Measurements from ENCODE around the gene ADGRE3. TPM values are rescaled to one million over a fixed set of nuclear protein-coding genes. Genes with fewer than 3 reads are reported as not detected.

The ADGRE3 gene
- total RNA-seq, result not detected

- WGBS, 2 donors (ENCODE audit: low coverage in 1 of 2), result 44 to 54% methylated on average over 3 to 6 of the region's 6 CpGs
These were observed at the start of gene ADGRE3 for GRCh38 chr19:14674764-14675163. TSS of gene ADGRE3 (minus strand) at chr19:14674844. CDS start at chr19:14674770, 74 bp downstream.

GRCh38 chr19:14722127-14722526 is 47.5 kb upstream of the ADGRE3 start:
- intact Hi-C loops (cut with DNase I; ENCODE audit: low total_unique reads) (no loop called here), in situ Hi-C loops (cut with MboI; ENCODE audit: low pct_ligation_motif_present in 1 of 4, low pct_unique_long_range_greater_than_20kb in 1 of 4, low sequenced_read_pairs in 3 of 4) (no loop called here)
- no peak overlapping the region for H3K27ac ChIP-seq
- no peak for DNase-seq
- peaks cover 6 to 53% (median 26%) of the 10 kb centered on the region in 4 donors for H3K36me3 ChIP-seq
- no peaks in the 10 kb centered on the region for H3K4me1 ChIP-seq
- H3K4me3 ChIP-seq, result no peak overlapping the region
- WGBS, 2 donors (ENCODE audit: low coverage in 1 of 2), result 76 to 95% methylated on average over 2 of the region's 2 CpGs
- H3K27me3 ChIP-seq, result no peaks in the 10 kb centered on the region
- TF ChIP-seq POLR2AphosphoS5 (IDR thresholded peaks at IDR 0.05) (no peak), EP300 (IDR thresholded peaks at IDR 0.05; ENCODE audit: low read depth) (no peak), POLR2A (IDR thresholded peaks at IDR 0.05) (no peak), CTCF (IDR thresholded peaks at IDR 0.05) (no peak)
- peaks cover 68 to 95% of the 10 kb centered on the region in 2 donors for H3K9me3 ChIP-seq

More at GRCh38 chr19:14674764-14675163, at the start of gene ADGRE3:
- intact Hi-C loops (cut with DNase I; ENCODE audit: low total_unique reads), result no loop called here
- peaks cover 8% of the 10 kb centered on the region for H3K27me3 ChIP-seq
- no peak within 1 kb of the TSS for H3K4me3 ChIP-seq
- no peak within 1 kb of the TSS for H3K27ac ChIP-seq
- H3K4me1 ChIP-seq, result no peaks in the 10 kb centered on the region
- in situ Hi-C loops (cut with MboI; ENCODE audit: low pct_ligation_motif_present in 1 of 4, low pct_unique_long_range_greater_than_20kb in 1 of 4, low sequenced_read_pairs in 3 of 4), result no loop called here
- no peaks in the 10 kb centered on the region for H3K36me3 ChIP-seq
- peaks cover 0 to 3% of the 10 kb centered on the region in 2 donors for H3K9me3 ChIP-seq
- TF ChIP-seq EP300 (IDR thresholded peaks at IDR 0.05; ENCODE audit: low read depth), result no peak
- TF ChIP-seq POLR2AphosphoS5 (IDR thresholded peaks at IDR 0.05), result no peak
- TF ChIP-seq POLR2A (IDR thresholded peaks at IDR 0.05), result no peak
- TF ChIP-seq CTCF (IDR thresholded peaks at IDR 0.05), result no peak
- no peak for DNase-seq

GRCh38 chr19:14719162-14719561 is 44.5 kb upstream of the ADGRE3 start:
- H3K36me3 ChIP-seq, result peaks cover 6 to 79% (median 43%) of the 10 kb centered on the region in 4 donors

GRCh38 chr19:14718522-14719116 is 44.0 kb upstream of the ADGRE3 start:
- H3K4me1 ChIP-seq, result no peaks in the 10 kb centered on the region
- no peak overlapping the region for H3K4me3 ChIP-seq
- intact Hi-C loops (cut with DNase I; ENCODE audit: low total_unique reads) (no loop called here), in situ Hi-C loops (cut with MboI; ENCODE audit: low pct_ligation_motif_present in 1 of 4, low pct_unique_long_range_greater_than_20kb in 1 of 4, low sequenced_read_pairs in 3 of 4) (no loop called here)
- H3K9me3 ChIP-seq, result peaks cover 68 to 79% of the 10 kb centered on the region in 2 donors
- WGBS, 2 donors (ENCODE audit: low coverage in 1 of 2), result 80 to 96% methylated on average over 1 to 18 of the region's 18 CpGs
- peaks cover 6 to 84% (median 43%) of the 10 kb centered on the region in 4 donors for H3K36me3 ChIP-seq
- TF ChIP-seq CTCF (IDR thresholded peaks at IDR 0.05), result no peak
- TF ChIP-seq EP300 (IDR thresholded peaks at IDR 0.05; ENCODE audit: low read depth), result no peak
- TF ChIP-seq POLR2AphosphoS5 (IDR thresholded peaks at IDR 0.05), result no peak
- TF ChIP-seq POLR2A (IDR thresholded peaks at IDR 0.05), result no peak
- H3K27ac ChIP-seq, result no peak overlapping the region
- DNase-seq, result no peak
- H3K27me3 ChIP-seq, result no peaks in the 10 kb centered on the region

More at GRCh38 chr19:14719162-14719561, 44.5 kb upstream of the ADGRE3 start:
- 92 to 96% methylated on average over 2 to 3 of the region's 3 CpGs for WGBS, 2 donors (ENCODE audit: low coverage in 1 of 2)
- no peak overlapping the region for H3K27ac ChIP-seq
- intact Hi-C loops (cut with DNase I; ENCODE audit: low total_unique reads) (no loop called here), in situ Hi-C loops (cut with MboI; ENCODE audit: low pct_ligation_motif_present in 1 of 4, low pct_unique_long_range_greater_than_20kb in 1 of 4, low sequenced_read_pairs in 3 of 4) (no loop called here)
- H3K9me3 ChIP-seq, result peaks cover 68 to 84% of the 10 kb centered on the region in 2 donors
- no peaks in the 10 kb centered on the region for H3K27me3 ChIP-seq
- TF ChIP-seq POLR2A (IDR thresholded peaks at IDR 0.05) (no peak), POLR2AphosphoS5 (IDR thresholded peaks at IDR 0.05) (no peak), EP300 (IDR thresholded peaks at IDR 0.05; ENCODE audit: low read depth) (no peak), CTCF (IDR thresholded peaks at IDR 0.05) (no peak)
- DNase-seq, result no peak
- H3K4me1 ChIP-seq, result no peaks in the 10 kb centered on the region
- no peak overlapping the region for H3K4me3 ChIP-seq

Data from transverse colon (tissue), 4 donors.